ENCODE results near the gene SETD7.

Gene SETD7

GRCh38 chr4:139535228-139535870 lies 20.7 kb downstream of the SETD7 start:
- Histone ChIP-seq H3K4me1 (ENCODE audit: insufficient read depth, poor library complexity, severe bottlenecking) (no peaks in the 10 kb centered on the region), H3K36me3 (ENCODE audit: low read depth) (peaks cover 29% of the 10 kb centered on the region), H3K4me3 (ENCODE audit: severe bottlenecking) (no peak overlapping the region), H3K27ac (ENCODE audit: poor library complexity, severe bottlenecking) (no peak overlapping the region), H3K9me3 (ENCODE audit: severe bottlenecking) (no peaks in the 10 kb centered on the region), H3K27me3 (ENCODE audit: insufficient read depth, poor library complexity, severe bottlenecking) (no peaks in the 10 kb centered on the region)
- TF ChIP-seq CTCF (IDR thresholded peaks at IDR 0.05; ENCODE audit: poor library complexity, severe bottlenecking) = no peak
- DNase-seq (ENCODE audit: low spot score) (no peak), ATAC-seq (ENCODE audit: low read depth) (no peak)

- DNase-seq (ENCODE audit: low spot score) (no peak), ATAC-seq (ENCODE audit: low read depth) (no peak)
- Histone ChIP-seq H3K4me3 (ENCODE audit: severe bottlenecking) (no peak overlapping the region), H3K27ac (ENCODE audit: poor library complexity, severe bottlenecking) (no peak overlapping the region), H3K4me1 (ENCODE audit: insufficient read depth, poor library complexity, severe bottlenecking) (no peaks in the 10 kb centered on the region), H3K9me3 (ENCODE audit: severe bottlenecking) (no peaks in the 10 kb centered on the region), H3K36me3 (ENCODE audit: low read depth) (peaks cover 32% of the 10 kb centered on the region), H3K27me3 (ENCODE audit: insufficient read depth, poor library complexity, severe bottlenecking) (no peaks in the 10 kb centered on the region)
- TF ChIP-seq CTCF (IDR thresholded peaks at IDR 0.05; ENCODE audit: poor library complexity, severe bottlenecking) = no peak
Measured at GRCh38 chr4:139534287-139534950, 21.6 kb downstream of the SETD7 start.

GRCh38 chr4:139533511-139533910 lies 22.5 kb downstream of the SETD7 start:
- H3K4me3 ChIP-seq (ENCODE audit: severe bottlenecking) = no peak overlapping the region
- no peaks in the 10 kb centered on the region for H3K9me3 ChIP-seq (ENCODE audit: severe bottlenecking)
- ATAC-seq (ENCODE audit: low read depth) = no peak
- no peak for TF ChIP-seq CTCF (IDR thresholded peaks at IDR 0.05; ENCODE audit: poor library complexity, severe bottlenecking)
- H3K27ac ChIP-seq (ENCODE audit: poor library complexity, severe bottlenecking) = no peak overlapping the region
- H3K36me3 ChIP-seq (ENCODE audit: low read depth) = peaks cover 41% of the 10 kb centered on the region
- no peaks in the 10 kb centered on the region for H3K27me3 ChIP-seq (ENCODE audit: insufficient read depth, poor library complexity, severe bottlenecking)
- DNase-seq (ENCODE audit: low spot score) = no peak
- H3K4me1 ChIP-seq (ENCODE audit: insufficient read depth, poor library complexity, severe bottlenecking) = no peaks in the 10 kb centered on the region

GRCh38 chr4:139532947-139533346 lies 23.1 kb downstream of the SETD7 start:
- H3K4me1 ChIP-seq (ENCODE audit: insufficient read depth, poor library complexity, severe bottlenecking) = no peaks in the 10 kb centered on the region
- no peak overlapping the region for H3K4me3 ChIP-seq (ENCODE audit: severe bottlenecking)
- H3K9me3 ChIP-seq (ENCODE audit: severe bottlenecking) = no peaks in the 10 kb centered on the region
- H3K27ac ChIP-seq (ENCODE audit: poor library complexity, severe bottlenecking) = no peak overlapping the region
- DNase-seq (ENCODE audit: low spot score) = no peak
- TF ChIP-seq CTCF (IDR thresholded peaks at IDR 0.05; ENCODE audit: poor library complexity, severe bottlenecking) = no peak
- ATAC-seq (ENCODE audit: low read depth) = no peak
- peaks cover 46% of the 10 kb centered on the region for H3K36me3 ChIP-seq (ENCODE audit: low read depth)
- H3K27me3 ChIP-seq (ENCODE audit: insufficient read depth, poor library complexity, severe bottlenecking) = no peaks in the 10 kb centered on the region

- Histone ChIP-seq H3K4me3 (ENCODE audit: severe bottlenecking) (no peak overlapping the region), H3K27me3 (ENCODE audit: insufficient read depth, poor library complexity, severe bottlenecking) (no peaks in the 10 kb centered on the region), H3K9me3 (ENCODE audit: severe bottlenecking) (no peaks in the 10 kb centered on the region), H3K4me1 (ENCODE audit: insufficient read depth, poor library complexity, severe bottlenecking) (no peaks in the 10 kb centered on the region), H3K36me3 (ENCODE audit: low read depth) (peaks cover 58% of the 10 kb centered on the region), H3K27ac (ENCODE audit: poor library complexity, severe bottlenecking) (no peak overlapping the region)
- ATAC-seq (ENCODE audit: low read depth) (no peak), DNase-seq (ENCODE audit: low spot score) (no peak)
- peak; percentile 54 for TF ChIP-seq CTCF (IDR thresholded peaks at IDR 0.05; ENCODE audit: poor library complexity, severe bottlenecking)
Measured at GRCh38 chr4:139530833-139531427, 25.1 kb downstream of the SETD7 start.

All from RWPE2 (cell line).